Activated naive CD4-positive, alpha-beta T cell treated with anti-CD3 and anti-CD28 coated beads, Interleukin-2, amount 50 U/mL, for 16 hours (primary cell): Measurements from ENCODE around the gene FOXD4L3.
"Not testable (repeated sequence)": the region's sequence is repeated elsewhere in the genome, so short reads cannot be mapped to it uniquely, and the experiment has no call there.

Experiments used
- DNase-seq: peaks from one replicate; pipeline ENCODE4 v3.0.0-alpha.2; 2020

Gene FOXD4L3

DNA sequence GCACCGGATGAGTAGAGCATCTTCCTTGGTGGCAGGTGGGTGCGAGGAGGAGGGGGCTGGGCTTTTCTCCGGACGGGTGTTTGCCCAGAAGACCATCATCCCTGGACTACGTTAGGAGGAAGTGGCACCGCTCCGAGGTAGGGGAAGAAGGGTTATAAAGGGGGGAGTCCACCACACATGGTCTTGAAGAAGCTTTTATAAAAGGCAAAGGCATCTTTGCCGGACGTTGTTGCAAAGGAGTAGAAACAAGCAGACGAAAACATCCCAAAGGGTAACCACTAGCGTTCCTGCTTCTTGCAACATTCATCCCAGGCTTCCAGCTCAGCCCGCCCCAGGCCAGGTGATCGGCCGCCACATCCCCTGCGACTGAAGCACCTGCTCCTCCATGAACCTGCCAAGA lies at the start of gene FOXD4L3:
TSS of gene FOXD4L3 (plus strand) at position 301 of the 400 bp plus-strand sequence. CDS start at position 386, 85 bp downstream.
- not testable (repeated sequence) for DNase-seq

DNA sequence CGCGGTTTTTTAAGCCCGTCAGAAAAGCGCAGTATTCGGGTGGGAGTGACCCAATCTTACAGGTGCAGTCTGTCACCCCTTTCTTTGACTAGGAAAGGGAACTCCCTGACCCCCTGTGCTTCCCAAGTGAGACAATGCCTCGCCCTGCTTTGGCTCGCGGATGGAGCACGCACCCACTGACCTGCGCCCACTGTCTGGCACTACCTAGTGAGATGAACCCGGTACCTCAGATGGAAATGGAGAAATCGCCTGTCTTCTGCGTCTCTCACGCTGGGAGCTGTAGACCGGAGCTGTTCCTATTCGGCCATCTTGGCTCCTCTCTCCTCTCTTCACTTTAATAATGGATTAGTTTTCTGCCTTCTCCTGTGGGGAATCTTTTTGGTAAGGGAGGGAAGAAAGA lies 21.6 kb upstream of the FOXD4L3 start:
- DNase-seq = not testable (repeated sequence)

DNA sequence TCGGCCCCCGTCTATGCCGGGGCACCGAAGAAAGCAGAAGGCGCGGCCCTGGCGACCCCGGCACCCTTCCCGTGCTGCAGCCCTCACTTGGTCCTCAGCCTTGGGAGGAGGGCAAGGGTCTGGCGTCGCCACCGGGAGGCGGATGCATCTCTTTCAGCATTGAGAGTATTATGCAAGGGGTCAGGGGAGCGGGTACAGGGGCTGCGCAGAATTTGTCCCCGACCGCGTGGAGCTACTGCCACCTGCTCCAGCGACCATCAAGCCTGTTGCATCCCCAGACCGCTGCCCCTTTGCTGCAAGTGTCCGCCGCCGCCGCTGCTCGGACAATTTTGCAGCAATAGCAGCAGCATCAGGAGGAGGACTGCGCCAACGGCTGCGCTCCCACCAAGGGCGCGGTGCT lies 1.1 kb downstream of the FOXD4L3 start:
- not testable (repeated sequence) for DNase-seq

DNA sequence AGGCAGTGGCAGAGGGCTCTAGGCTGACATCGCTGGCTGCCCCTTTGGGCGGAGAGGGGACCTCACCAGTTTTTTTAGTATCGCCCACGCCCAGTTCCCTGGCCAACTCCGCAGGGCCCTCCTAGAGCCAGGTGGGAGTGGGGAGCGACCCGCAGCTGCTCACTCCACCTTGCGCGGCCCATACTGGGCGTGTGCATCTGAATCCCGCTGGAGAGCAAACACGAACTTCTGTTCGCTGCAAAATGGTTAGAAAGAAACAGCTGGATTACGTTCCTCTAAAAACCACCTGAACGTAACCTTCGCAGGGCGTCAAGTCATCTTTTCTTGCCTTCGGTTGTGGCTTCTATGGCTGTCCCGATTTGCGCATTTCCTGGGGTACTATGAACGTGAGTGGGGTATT lies 1.5 kb downstream of the FOXD4L3 start:
- DNase-seq = not testable (repeated sequence)

DNA sequence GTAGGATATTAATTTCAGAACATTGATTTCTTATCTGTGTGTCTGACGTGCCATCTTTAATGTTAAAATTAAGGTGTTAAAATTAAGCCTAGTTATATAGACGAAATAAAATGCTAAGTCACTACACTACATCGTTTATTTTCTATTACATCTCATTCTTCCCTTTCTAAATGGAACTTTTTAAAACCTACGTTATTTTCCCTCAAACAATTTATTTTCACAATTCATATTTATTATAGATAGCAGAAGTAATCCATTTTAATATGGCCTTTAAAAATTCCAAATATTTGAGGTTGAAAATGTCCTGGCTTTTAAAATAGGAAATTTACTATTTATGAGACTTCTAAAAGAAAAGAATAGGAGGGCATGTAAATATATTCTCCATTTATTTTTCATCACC lies 2.1 kb downstream of the FOXD4L3 start:
- not testable (repeated sequence) for DNase-seq

DNA sequence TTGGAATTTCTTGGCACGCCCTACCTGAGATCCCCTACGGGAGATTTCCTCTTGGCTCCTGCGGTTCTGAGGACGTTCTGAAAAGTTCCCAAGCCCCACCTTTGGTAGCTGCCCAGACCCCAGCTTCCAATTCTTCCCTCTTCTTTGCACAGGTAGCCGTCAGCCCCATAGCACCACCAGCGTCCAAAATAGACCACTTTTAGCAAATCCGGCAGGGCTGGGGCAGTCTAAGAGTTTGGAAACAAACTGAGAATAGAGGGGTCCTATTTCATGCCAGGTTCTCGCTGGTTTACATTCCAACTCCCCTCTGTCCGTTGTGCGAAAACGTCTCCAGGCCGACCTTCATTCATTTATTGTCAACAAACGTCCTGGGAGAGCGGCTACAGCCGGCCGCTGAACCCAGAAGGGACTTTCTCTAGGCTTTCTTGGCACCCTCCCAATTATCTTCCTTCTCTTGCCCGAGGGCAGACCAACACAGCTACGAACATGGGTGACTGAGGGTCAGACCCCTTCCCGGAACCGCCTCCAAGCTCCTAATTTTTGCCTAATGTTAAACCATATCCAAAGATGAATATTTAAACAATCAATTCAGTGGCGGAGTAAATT lies 3.1 kb downstream of the FOXD4L3 start:
- DNase-seq = not testable (repeated sequence)

DNA sequence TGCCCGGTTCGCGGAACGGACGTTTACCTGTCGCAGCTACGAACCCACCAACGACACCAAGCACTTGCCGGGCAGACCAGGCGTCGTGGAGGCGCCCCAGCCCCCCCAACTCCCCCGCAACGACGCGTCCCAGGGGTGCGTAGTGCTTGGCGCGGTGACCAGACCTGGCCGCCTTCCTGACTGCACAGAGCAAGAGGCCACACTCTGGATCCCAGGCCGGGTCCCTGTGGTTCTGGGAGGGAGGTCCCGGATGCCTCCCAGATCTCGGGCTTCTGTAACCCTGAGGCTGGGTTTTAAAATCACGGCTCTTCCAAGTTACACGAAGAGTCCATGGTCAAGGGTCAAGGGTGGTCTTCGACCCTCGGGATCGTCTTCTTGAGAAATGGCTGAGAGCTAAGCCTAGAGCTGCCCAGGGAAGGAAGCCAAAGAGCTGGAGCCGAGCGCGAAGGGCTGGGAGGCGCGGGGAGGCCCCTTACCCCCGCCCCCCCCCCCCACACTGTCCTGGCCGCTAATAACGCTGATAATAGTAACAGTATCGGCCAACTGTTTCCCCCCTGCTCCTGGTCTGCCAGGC lies 3.8 kb downstream of the FOXD4L3 start:
- DNase-seq = not testable (repeated sequence)

DNA sequence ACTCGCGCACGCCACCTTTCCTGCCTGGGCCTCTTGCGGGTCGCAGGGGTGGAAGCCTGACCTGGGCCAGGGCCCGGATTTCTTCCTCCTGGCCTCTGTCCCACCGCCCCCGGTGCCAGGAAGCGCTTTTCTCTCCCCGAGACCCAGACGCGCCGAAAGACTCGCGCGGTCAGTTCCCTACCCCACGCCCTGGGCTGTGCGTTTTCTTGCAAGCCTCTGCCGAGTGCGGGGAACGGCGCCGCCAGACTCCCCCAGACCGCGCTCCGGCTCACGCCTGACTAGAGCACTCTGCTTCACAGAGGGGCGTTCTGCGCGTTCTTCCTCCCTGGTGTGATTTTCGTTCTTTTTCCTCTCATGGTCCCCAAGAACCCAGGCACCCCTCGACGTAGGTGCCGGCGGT lies 4.5 kb downstream of the FOXD4L3 start:
- DNase-seq = not testable (repeated sequence)

DNA sequence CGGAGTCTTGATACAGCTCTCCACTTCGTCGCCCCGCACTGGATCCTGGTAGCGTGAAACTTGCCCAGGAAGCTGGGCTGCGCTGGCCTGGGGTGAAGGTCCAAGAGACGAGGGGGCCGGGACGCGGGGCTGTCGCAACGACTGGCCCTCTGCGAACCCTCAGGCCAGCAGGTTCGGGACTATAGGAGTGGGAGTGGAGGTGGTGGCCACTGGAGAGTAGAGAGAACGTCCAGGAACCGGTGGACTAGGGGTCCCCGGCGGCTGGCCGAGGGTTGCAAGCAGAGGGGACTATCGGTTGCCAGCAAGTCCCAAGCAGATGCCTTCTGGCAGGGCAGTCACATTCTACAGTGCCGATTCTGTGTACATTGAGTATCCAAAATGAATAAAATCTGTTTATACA lies 5.0 kb downstream of the FOXD4L3 start:
- not testable (repeated sequence) for DNase-seq

DNA sequence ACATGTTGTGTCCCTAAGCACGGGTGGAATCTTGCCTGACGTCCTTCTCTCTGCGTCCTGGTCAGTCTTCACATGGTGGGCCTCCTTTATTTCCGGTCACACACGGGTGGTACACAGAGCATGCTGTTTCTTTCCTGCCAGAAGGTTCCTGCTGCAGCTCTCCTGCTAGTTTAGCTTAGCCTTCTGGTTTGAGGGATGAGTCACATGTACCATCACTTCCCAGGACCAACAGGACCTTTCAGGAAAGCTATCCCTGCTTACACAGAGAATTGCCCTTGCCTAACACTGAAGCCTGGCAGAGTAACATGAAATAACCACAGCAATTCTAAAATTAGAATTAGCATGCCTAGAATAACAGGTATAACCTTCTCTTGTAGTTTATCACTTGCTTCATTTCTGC lies 8.5 kb downstream of the FOXD4L3 start:
- not testable (repeated sequence) for DNase-seq

DNA sequence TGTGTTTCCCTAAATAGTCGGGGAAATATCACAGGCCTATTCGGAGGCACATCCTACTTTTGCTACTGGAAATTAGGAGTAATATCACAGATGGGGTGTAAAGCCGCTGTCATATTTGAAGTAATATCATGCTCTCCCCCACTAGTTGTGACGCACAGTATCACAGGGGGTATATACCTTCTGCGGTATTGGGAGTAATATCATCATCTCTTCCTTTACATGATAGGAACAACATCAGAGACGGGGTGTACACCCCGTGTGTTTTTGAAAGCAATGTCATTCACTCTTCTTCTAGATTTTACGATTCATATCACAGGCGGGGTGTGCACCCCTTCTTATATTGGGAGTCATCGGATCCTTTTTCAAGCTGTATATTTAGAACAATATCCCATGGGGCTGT lies 15.5 kb downstream of the FOXD4L3 start:
- not testable (repeated sequence) for DNase-seq

DNA sequence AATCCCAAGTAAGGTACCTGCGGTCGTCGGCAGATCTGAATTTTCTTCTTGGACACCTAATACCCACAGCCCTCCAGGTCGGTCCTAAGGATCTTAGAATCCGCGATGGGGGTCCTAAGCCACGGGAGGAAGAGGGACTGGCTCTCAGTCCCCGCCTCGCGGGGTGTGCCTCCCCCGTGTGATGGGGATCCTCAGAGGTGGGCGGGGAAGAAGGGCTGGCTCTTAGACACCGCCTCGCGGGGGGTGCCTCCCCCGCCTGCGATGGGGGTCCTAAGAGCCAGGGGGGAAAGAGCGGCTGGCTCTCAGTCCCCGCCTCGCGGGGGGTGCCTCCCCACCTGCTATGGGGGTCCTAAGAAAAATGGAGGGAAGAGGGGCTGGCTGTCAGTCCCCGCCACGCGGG lies 21.1 kb downstream of the FOXD4L3 start:
- DNase-seq = not testable (repeated sequence)

DNA sequence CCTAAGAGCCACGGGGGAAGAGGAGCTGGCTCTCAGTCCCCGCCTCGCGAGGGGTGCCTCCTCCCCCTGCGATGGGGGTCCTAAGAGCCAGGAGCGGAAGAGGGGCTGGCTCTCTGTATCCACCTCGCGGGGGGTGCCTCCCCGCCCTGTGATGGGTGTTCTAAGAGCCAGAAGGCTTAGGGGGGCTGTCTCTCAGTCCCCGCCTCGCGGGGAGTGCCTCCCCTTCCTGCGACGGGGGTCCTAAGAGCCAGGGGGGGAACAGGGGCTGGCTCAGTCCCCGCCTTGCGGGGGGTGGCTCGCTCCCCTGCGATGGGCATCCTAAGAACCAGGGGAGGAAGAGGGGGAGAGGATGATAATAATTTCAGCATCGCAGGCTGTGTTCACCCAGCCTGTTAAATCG lies 21.9 kb downstream of the FOXD4L3 start:
- DNase-seq = not testable (repeated sequence)

DNA sequence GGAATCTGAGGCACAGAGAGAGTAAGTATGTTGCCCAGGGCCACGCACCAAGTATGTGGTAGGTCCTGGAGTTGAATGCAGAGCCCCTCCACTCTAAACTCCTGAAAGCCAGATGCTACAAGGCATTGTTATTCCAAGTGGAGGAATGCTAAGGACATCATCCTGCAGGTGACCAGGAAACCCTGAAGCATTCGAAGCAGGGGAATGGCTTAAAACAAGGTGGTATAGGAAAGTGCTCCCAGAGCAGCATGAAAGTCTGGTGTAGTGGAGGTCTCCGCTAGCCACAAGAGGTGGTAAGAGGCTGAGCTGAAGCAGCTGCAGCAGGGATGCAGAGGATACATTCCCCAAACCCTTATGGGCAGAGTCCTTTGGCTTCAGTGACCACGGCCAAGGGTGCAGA lies 26.4 kb downstream of the FOXD4L3 start:
- not testable (repeated sequence) for DNase-seq

DNA sequence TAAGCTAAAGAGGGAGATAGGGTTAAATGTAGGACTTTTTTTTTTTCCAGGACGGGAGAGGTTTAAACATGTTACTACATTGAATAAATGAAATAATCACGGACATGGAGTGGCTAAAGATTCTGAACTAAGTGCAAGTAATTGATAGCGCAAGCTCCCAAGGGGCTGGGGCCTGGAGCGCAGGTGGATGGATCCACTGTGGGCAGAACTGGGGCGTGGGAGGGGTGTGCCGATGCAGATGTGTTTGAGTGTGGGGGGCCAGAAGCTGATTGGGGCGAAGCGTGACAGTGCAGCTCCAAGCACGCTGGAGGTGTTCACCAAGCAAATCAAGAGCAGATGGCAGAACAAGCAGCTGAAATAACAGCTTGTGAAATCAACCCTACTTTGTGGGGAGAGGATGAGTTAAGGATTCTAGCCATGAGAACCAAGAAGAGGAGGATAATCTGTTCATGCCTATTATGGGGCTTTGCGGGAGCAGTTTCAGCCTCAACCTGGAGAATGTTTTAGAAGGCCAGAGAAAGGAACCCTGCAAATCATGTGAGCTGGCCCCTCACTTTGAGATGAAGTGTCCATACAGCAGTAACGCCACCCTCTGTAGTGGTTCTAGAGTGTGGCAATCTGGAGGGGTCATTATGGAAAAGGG lies 28.0 kb downstream of the FOXD4L3 start:
- DNase-seq = not testable (repeated sequence)

DNA sequence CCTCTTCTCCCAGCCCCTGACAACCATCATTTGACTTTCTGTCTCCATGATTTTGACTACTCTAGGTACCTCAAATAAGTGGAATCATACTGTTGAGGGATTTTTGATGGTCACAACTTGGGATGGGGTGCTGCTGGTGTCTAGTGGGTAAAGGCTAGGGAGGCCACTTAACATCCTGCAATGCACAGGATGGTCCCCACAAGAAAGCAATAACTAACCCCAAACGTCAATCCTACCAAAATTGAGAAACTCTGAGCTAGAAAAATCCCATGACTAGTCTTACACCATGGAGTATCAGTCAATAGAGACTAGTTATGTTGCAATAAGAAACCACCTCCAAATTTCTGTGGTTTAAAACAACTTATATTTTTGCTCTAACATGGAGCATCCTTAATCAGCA lies 29.5 kb downstream of the FOXD4L3 start:
- DNase-seq = not testable (repeated sequence)

DNA sequence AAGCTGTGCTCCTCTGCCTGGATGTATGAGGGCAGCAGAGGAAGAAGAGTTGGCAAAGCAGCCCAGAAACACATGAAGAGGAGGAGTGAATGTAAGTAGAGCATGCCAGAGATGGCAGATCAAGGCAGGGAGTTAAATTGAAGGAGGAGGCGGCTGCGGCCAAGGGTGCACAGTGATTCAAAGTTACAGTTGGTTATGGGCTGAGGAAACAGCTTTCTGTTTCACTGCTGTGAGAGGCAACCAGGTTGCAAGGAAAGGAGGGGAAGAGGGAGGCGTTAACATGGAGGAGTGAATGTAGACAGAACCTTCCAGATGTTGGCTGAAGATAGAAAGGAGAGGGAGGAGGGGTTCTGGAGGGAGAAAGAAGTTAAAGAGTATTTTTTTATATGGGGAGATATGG lies 33.3 kb downstream of the FOXD4L3 start:
- not testable (repeated sequence) for DNase-seq

DNA sequence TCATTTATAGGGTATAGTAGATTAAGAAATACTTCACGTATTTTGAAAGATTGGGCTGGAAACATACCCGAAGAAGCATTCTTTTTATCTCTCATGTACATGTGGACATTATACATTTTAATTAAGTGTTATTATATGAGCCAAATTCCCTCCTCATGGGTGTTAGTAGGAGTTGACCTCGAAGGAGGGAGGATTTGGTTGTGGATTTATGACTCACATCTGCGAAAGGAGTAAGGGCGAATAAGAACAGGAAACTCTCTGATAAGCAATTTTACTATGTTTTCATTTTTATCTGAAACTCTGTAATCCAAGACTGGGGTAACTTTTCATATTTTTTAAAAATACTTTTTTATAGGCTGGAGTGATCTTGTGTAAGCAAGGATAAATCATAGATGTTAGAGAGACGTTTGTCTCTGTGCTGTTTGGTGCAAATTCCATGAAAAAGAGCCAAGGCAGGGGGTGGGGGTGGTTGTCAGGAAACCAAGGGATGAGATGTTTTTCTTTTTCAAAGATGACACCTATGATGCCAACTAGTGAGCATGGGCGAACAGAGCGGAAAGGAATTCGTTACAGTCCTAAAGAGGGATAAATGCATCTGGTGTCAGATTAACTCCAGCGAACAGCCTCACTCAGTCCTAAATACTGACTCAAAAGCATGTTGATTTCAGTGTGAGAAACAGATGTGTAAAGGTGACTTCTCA lies 34.1 kb downstream of the FOXD4L3 start:
- DNase-seq = not testable (repeated sequence)

DNA sequence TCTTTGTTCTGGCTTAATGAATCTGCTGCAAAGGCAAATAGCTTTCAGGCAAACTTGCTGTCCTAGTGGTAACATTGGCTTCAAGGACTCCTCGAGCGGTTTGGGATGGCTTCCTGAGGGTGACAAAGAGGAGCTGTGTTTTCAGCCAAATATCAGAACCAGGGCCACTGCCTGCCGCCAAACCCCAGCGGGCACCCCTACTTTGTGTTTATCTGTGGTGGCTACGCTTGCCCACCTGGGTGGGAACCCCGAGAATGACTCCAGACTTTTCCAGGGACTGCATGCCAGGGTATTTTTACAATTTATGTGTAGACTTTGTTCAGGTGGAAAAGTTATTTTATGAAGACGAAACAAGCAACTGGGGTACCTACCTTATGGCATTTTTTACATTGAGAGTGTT lies 35.3 kb downstream of the FOXD4L3 start:
- DNase-seq = not testable (repeated sequence)

DNA sequence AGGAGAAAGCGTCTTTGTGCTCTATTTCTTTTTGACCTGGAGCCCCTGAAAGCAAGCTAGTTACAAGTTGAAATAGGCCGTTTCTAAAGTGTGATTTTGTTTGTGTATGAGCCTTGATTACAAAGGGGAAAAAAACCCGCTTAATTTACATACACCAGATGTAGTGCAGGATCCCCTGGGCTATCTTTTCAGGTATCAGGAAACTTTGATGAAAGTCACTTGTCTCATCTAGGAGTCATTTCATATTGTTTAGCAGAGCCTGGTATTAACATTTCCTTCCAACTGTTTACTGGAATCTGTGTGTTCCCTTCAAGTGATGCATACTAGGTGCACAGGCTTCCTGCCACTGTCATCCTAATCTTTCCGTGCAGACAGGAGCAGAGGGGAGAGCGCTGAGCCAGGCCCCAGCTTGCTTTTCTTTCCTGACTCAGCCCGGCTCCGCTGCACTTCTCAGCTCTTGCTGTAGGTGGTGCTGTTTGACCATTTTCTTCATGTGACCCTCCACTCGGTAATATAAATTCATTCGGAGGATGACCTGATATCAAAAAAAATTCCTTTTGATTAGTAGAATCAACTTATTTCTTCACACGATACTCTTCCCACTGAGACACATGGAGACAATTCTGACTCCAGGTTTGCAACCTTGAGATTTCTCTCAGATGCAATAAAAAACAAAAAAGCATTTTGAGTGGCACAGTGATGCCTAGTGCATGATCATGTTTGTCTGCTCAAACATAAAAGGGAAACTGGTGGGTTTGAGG lies 39.8 kb downstream of the FOXD4L3 start:
- not testable (repeated sequence) for DNase-seq

DNA sequence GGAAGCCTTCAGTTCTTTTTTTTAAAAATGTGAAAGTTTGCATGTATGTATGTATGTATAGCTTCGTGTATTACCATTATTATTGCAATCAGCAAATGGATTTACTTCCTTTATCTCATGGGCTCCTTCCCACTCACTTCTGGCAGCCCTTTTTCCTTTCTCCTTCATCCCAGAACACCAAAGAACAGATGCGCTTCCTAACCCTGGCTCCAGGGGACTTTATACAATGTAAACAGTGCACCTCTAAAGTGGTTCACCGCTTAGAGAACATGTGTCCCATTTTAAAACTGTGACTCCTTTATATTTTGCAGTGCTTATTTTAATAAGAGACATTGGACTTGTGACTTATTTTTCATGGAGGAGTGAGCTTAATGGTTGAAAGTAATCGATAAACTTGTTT lies 40.6 kb downstream of the FOXD4L3 start:
- DNase-seq = not testable (repeated sequence)

DNA sequence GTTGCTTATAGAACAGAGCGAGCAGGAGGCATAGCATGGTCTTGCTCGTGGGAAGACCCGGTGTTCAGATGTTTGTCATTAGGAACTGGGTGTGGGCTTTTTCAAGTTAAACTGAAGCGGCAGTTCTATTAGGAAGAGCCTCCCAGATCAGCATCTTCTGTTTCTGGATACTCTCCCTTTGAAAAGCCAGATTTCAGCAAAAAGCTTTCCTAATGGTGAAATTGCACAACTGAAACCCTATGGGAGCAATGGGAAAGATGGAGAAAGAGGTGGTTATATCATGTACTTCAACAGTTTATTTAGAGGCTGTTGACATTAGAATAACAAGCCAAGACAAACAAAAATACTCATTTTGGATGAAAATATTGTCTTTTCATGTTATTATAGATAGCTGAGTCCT lies 41.3 kb downstream of the FOXD4L3 start:
- DNase-seq = not testable (repeated sequence)

DNA sequence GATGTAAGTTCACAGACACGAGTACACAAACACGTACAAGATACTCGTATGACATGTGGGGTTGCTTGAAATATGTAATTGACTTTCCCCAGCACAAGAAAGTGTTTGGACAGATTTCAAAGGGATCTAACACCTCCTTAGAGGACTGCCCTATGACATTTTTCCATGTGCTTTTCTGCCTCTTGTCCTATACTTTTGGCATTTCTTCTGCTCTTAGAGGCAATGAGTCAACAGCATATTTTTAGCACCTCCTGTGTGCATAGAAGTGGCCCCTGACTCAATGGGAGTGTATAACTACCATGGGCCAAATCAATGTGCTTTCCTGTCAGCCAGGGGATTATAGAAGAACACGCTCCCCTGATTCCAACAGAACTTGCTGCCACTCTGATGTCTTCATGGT lies 49.0 kb downstream of the FOXD4L3 start:
- not testable (repeated sequence) for DNase-seq
